Neural cell (in vitro differentiated cells): ENCODE measurements around the gene GPC5.

ENCODE experiments used
- EP300 ChIP-seq: fragments of 450-650 bp; conservative IDR thresholded peaks from 2 replicates; pipeline ENCODE4 v1.6.1; 2014; ENCODE audit warnings: antibody characterized with exemption, mild to moderate bottlenecking, moderate library complexity; ENCODE audit not compliant: poor library complexity, severe bottlenecking
- RAD21 ChIP-seq: fragments of 450-650 bp; conservative IDR thresholded peaks from 2 replicates; pipeline ENCODE4 v1.6.1; 2014; ENCODE audit warnings: antibody characterized with exemption, mild to moderate bottlenecking, moderate library complexity

- no peak for TF ChIP-seq EP300
- TF ChIP-seq RAD21, result no peak
Measured at GRCh38 chr13:92017737-92018136, 619.3 kb downstream of the GPC5 start.
